Transverse colon (tissue), 4 donors: ENCODE measurements around the gene HOXD10. TPM values are rescaled to one million over a fixed set of nuclear protein-coding genes. Genes with fewer than 3 reads are reported as not detected.

Source experiments
- DNase-seq: peaks from one replicate; pipeline ENCODE4 v3.0.0-alpha.2; 2019
- H3K27ac ChIP-seq, 4 donors: fragments of 200-600 bp; sonication (generic); 2 replicates each; pipeline ENCODE4 v1.5.1; 2016 to 2018; ENCODE audit warnings: inconsistent platforms in 4 of 4
- H3K27me3 ChIP-seq: fragments of 200-600 bp; sonication (generic); 2 replicates; pipeline ENCODE4 v1.5.1; 2017; ENCODE audit warnings: inconsistent platforms
- H3K36me3 ChIP-seq, 4 donors: fragments of 200-600 bp; sonication (generic); 2 replicates each; pipeline ENCODE4 v1.5.1; 2017 to 2019; ENCODE audit warnings: inconsistent platforms in 4 of 4
- H3K4me1 ChIP-seq, 4 donors: fragments of 200-600 bp; sonication (generic); 2 replicates each; pipeline ENCODE4 v1.5.1; 2017 to 2020; ENCODE audit warnings: inconsistent platforms in 4 of 4
- H3K4me3 ChIP-seq, 4 donors: fragments of 200-600 bp; sonication (generic); 1 replicate in 1 of 4; 2 replicates in 3 of 4; pipeline versions ENCODE4 v1.5.1 to v1.6.1; 2017 to 2019; ENCODE audit warnings: inconsistent platforms in 4 of 4
- H3K9me3 ChIP-seq, 2 donors: fragments of 200-600 bp; sonication (generic); 2 replicates each; pipeline ENCODE4 v1.5.1; 2017 to 2019; ENCODE audit warnings: inconsistent platforms in 2 of 2
- EP300 ChIP-seq: sonication (generic); formaldehyde crosslinking; IDR thresholded peaks from one replicate; pipeline ENCODE4 v1.6.1; 2017; ENCODE audit warnings: antibody characterized with exemption, low read depth
- POLR2A ChIP-seq: fragments of 450-650 bp; IDR thresholded peaks from one replicate; pipeline ENCODE4 v1.6.1; 2016; ENCODE audit warnings: antibody characterized with exemption, mild to moderate bottlenecking, moderate library complexity
- POLR2AphosphoS5 ChIP-seq, 3 donors: sonication (generic); formaldehyde crosslinking; IDR thresholded peaks; one replicate each; pipeline ENCODE4 v1.6.1; 2016; ENCODE audit warnings: antibody characterized with exemption in 3 of 3
- WGBS, 2 donors: methylation state at CpG; one replicate each; pipeline ENCODE4 v1.1.5; 2018; ENCODE audit warnings: low coverage in 1 of 2; 5-methylcytosine and 5-hydroxymethylcytosine counted together
- in situ Hi-C, 4 donors: fragments of 200-750 bp; cut with MboI; loops; one replicate each; pipeline versions ENCODE4 v1.15.0 to v1.15.1; 2017; ENCODE audit warnings: low sequenced_read_pairs in 3 of 4, low pct_ligation_motif_present in 1 of 4, low pct_unique_long_range_greater_than_20kb in 1 of 4
- intact Hi-C: fragments of 100-400 bp; cut with DNase I; formaldehyde crosslinking; loops from one replicate; pipeline ENCODE4 v1.15.1; 2023; ENCODE audit warnings: low total_unique reads
- total RNA-seq, 4 donors: library from RNA; depleted of rRNA; stranded (reverse); fragments of >200 nt; gene quantifications; one replicate each; pipeline ENCODE4 v1.1.0, GENCODE V29; 2016
- TF ChIP-seq, protein P1 (sequence below), 5 experiments: fragments of 200-600 bp in 3 of 5; fragments of 450-650 bp in 2 of 5; sonication (generic) in 3 of 5; IDR thresholded peaks; 1 replicate in 2 of 5; 2 replicates in 3 of 5; pipeline ENCODE4 v1.5.1; 2016 to 2017; ENCODE audit warnings: antibody characterized with exemption in 5 of 5, inconsistent platforms in 3 of 5, mild to moderate bottlenecking in 2 of 5, moderate library complexity in 1 of 5

Gene HOXD10
- total RNA-seq, 4 donors from 2014 or later: 1.1 to 25.1 (median 7.6) TPM

- no peak for DNase-seq
- H3K4me3 ChIP-seq: no peak overlapping the region
- peaks cover 4 to 41% (median 21%) of the 10 kb centered on the region in 4 donors for H3K4me1 ChIP-seq
- H3K9me3 ChIP-seq: no peaks in the 10 kb centered on the region
- intact Hi-C loops: no loop called here
- in situ Hi-C loops: no loop called here
- TF ChIP-seq, protein P1, sequence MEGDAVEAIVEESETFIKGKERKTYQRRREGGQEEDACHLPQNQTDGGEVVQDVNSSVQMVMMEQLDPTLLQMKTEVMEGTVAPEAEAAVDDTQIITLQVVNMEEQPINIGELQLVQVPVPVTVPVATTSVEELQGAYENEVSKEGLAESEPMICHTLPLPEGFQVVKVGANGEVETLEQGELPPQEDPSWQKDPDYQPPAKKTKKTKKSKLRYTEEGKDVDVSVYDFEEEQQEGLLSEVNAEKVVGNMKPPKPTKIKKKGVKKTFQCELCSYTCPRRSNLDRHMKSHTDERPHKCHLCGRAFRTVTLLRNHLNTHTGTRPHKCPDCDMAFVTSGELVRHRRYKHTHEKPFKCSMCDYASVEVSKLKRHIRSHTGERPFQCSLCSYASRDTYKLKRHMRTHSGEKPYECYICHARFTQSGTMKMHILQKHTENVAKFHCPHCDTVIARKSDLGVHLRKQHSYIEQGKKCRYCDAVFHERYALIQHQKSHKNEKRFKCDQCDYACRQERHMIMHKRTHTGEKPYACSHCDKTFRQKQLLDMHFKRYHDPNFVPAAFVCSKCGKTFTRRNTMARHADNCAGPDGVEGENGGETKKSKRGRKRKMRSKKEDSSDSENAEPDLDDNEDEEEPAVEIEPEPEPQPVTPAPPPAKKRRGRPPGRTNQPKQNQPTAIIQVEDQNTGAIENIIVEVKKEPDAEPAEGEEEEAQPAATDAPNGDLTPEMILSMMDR (IDR thresholded peaks at IDR 0.05): no peak
- TF ChIP-seq EP300 (no peak), POLR2A (no peak), POLR2AphosphoS5 (IDR thresholded peaks at IDR 0.05) (no peak)
- 29% methylated on average over 29 of the region's 29 CpGs; no CpG with 5 or more reads in 1 of the 2 donors for WGBS, 2 donors
- H3K27ac ChIP-seq: no peak overlapping the region
- H3K36me3 ChIP-seq: no peaks in the 10 kb centered on the region
- peaks cover 84% of the 10 kb centered on the region for H3K27me3 ChIP-seq
Observed at GRCh38 chr2:176162911-176163671, 46.5 kb downstream of the HOXD10 start.

- no peaks in the 10 kb centered on the region for H3K36me3 ChIP-seq
- DNase-seq: no peak
- intact Hi-C loops (no loop called here), in situ Hi-C loops (no loop called here)
- TF ChIP-seq, protein P1 (IDR thresholded peaks at IDR 0.05): no peak
- TF ChIP-seq POLR2A (no peak), EP300 (no peak), POLR2AphosphoS5 (IDR thresholded peaks at IDR 0.05) (no peak)
- peaks cover 79% of the 10 kb centered on the region for H3K27me3 ChIP-seq
- no peaks in the 10 kb centered on the region for H3K9me3 ChIP-seq
- WGBS, 2 donors: 44 to 56% methylated on average over 3 to 12 of the region's 12 CpGs
- H3K27ac ChIP-seq: no peak overlapping the region
- H3K4me1 ChIP-seq: peaks cover 4 to 36% (median 18%) of the 10 kb centered on the region in 4 donors
- no peak overlapping the region for H3K4me3 ChIP-seq
Observed at GRCh38 chr2:176163672-176164056, 47.1 kb downstream of the HOXD10 start.

- intact Hi-C loops (no loop called here), in situ Hi-C loops (no loop called here)
- Histone ChIP-seq H3K27ac (no peak overlapping the region), H3K9me3 (no peaks in the 10 kb centered on the region), H3K4me3 (no peak overlapping the region), H3K4me1 (peaks cover 4 to 30% (median 14%) of the 10 kb centered on the region in 4 donors), H3K27me3 (peaks cover 73% of the 10 kb centered on the region), H3K36me3 (no peaks in the 10 kb centered on the region)
- TF ChIP-seq, protein P1 (IDR thresholded peaks at IDR 0.05): no peak
- no peak for TF ChIP-seq POLR2AphosphoS5 (IDR thresholded peaks at IDR 0.05)
- TF ChIP-seq EP300: no peak
- no peak for TF ChIP-seq POLR2A
- 61 to 62% methylated on average over 9 to 13 of the region's 13 CpGs for WGBS, 2 donors
- DNase-seq: no peak
Observed at GRCh38 chr2:176164201-176164600, 47.6 kb downstream of the HOXD10 start.

GRCh38 chr2:176164611-176165369, 48.2 kb downstream of the HOXD10 start:
- H3K27me3 ChIP-seq: peaks cover 67% of the 10 kb centered on the region
- H3K4me3 ChIP-seq: peak overlapping the region in 1 of 4 donors; percentile 24
- no peaks in the 10 kb centered on the region for H3K9me3 ChIP-seq
- intact Hi-C loops: no loop called here
- H3K27ac ChIP-seq: no peak overlapping the region
- TF ChIP-seq, protein P1 (IDR thresholded peaks at IDR 0.05): no peak
- TF ChIP-seq EP300: no peak
- TF ChIP-seq POLR2AphosphoS5 (IDR thresholded peaks at IDR 0.05): no peak
- in situ Hi-C loops: no loop called here
- no peaks in the 10 kb centered on the region for H3K36me3 ChIP-seq
- DNase-seq: no peak
- WGBS, 2 donors: 53 to 60% methylated on average over 13 to 52 of the region's 52 CpGs
- peaks cover 0 to 25% (median 10%) of the 10 kb centered on the region in 4 donors for H3K4me1 ChIP-seq
